NCI-H510A treated with DMSO at 0.1 percent for 48 hours (cell line): Measurements from ENCODE around the gene DBF4.
"Not testable (repeated sequence)": the region's sequence is repeated elsewhere in the genome, so short reads cannot be mapped to it uniquely, and the experiment has no call there.

ENCODE experiments used
- DNase-seq: peaks from one replicate; lab custom pipeline; 2025; lab: John Stamatoyannopoulos, UW

Gene DBF4

GRCh38 chr7:87882151-87882937, 6.1 kb downstream of the DBF4 start:
- DNase-seq: no peak

GRCh38 chr7:87885018-87885417, 8.7 kb downstream of the DBF4 start:
- DNase-seq: no peak

GRCh38 chr7:87886875-87887274, 10.6 kb downstream of the DBF4 start:
- DNase-seq: no peak

GRCh38 chr7:87895363-87895762, 19.1 kb downstream of the DBF4 start:
- no peak for DNase-seq

- DNase-seq: no peak
Measured at GRCh38 chr7:87899255-87899654, 23.0 kb downstream of the DBF4 start.

- not testable (repeated sequence) for DNase-seq
Measured at GRCh38 chr7:87907136-87907906, 31.0 kb downstream of the DBF4 start.

- not testable (repeated sequence) for DNase-seq
Measured at GRCh38 chr7:87908814-87909213, 32.5 kb downstream of the DBF4 start.

- DNase-seq: no peak
Measured at GRCh38 chr7:87912121-87912520, 35.8 kb downstream of the DBF4 start.

GRCh38 chr7:87918740-87919139, 42.4 kb downstream of the DBF4 start:
- DNase-seq: no peak

GRCh38 chr7:87919875-87920274, 43.6 kb downstream of the DBF4 start:
- DNase-seq: no peak

- DNase-seq: no peak
Measured at GRCh38 chr7:87920578-87920977, 44.3 kb downstream of the DBF4 start.

GRCh38 chr7:87922759-87923395, 46.6 kb downstream of the DBF4 start:
- peak; percentile 11 for DNase-seq

- peak; percentile 53 for DNase-seq
Measured at GRCh38 chr7:87926581-87927461, 50.5 kb downstream of the DBF4 start.

GRCh38 chr7:87933605-87933952, 57.3 kb downstream of the DBF4 start:
- no peak for DNase-seq

GRCh38 chr7:87933953-87934698, 57.8 kb downstream of the DBF4 start, which contains the start of gene ADAM22:
ADAM22 (plus strand) TSS chr7:87934251; CDS start chr7:87934466, 215 bp downstream.
- DNase-seq: peak; percentile 79

- no peak for DNase-seq
Measured at GRCh38 chr7:87934699-87935383, 58.5 kb downstream of the DBF4 start.

GRCh38 chr7:87935384-87935706, 59.1 kb downstream of the DBF4 start:
- no peak for DNase-seq

- DNase-seq: no peak
Measured at GRCh38 chr7:87941138-87941537, 64.8 kb downstream of the DBF4 start.

- DNase-seq: no peak
Measured at GRCh38 chr7:87944547-87944946, 68.3 kb downstream of the DBF4 start.

GRCh38 chr7:87945926-87946325, 69.6 kb downstream of the DBF4 start:
- DNase-seq: not testable (repeated sequence)

GRCh38 chr7:87948371-87948770, 72.1 kb downstream of the DBF4 start:
- no peak for DNase-seq
